H1 (cell line): Measurements from ENCODE around the gene GINS2. TPM values are rescaled to one million over a fixed set of nuclear protein-coding genes. Genes with fewer than 3 reads are reported as not detected.

Source experiments
- CHD1 ChIP-seq: IDR thresholded peaks from 2 replicates; pipeline ENCODE4 v1.6.1; 2012; ENCODE audit warnings: low read depth, low read length, improper control_type of control experiment
- JUN ChIP-seq: IDR thresholded peaks from 2 replicates; pipeline ENCODE4 v1.6.1; 2011; ENCODE audit warnings: low read depth, mild to moderate bottlenecking, improper control_type of control experiment, low read length
- NRF1 ChIP-seq: IDR thresholded peaks from 2 replicates; pipeline ENCODE4 v1.6.1; 2011; ENCODE audit warnings: mild to moderate bottlenecking, low read depth, low read length, improper control_type of control experiment
- SIN3A ChIP-seq, 2 experiments: IDR thresholded peaks in 1 of 2; conservative IDR thresholded peaks in 1 of 2; 2 replicates each; pipeline ENCODE4 v1.6.1; 2011 to 2012; ENCODE audit warnings: low read length in 2 of 2, improper control_type of control experiment in 1 of 2, low read depth in 1 of 2, mild to moderate bottlenecking in 1 of 2
- SIRT6 ChIP-seq: IDR thresholded peaks from one replicate; pipeline ENCODE4 v1.7.1; 2012; ENCODE audit warnings: low read length, inconsistent platforms
- polyA plus RNA-seq, 7 experiments: library from polyadenylated mRNA; depleted of rRNA in 3 of 7; stranded (reverse) in 5 of 7; unstranded in 2 of 7; fragments of >200 nt in 5 of 7; fragments of 200-250 nt in 2 of 7; gene quantifications; 1 replicate in 5 of 7; 2 replicates in 1 of 7; 4 replicates in 1 of 7; pipeline versions ENCODE4 v1.2.1 to v1.2.3, GENCODE V29; 2011 to 2013; ENCODE audit warnings: missing spikeins in 2 of 7, mixed read lengths in 2 of 7
- total RNA-seq: library from RNA; stranded (reverse); fragmentation: NEBNext Ultra II Directional; extraction: Animal tissue kit (Norgen Biotek cat#: 25700); gene quantifications from 2 replicates; pipeline ENCODE4 v1.2.1, GENCODE V29; 2021
- TF ChIP-seq, protein P1 (sequence below): fragments of 300-600 bp; sonication (generic); IDR thresholded peaks from 2 replicates; pipeline ENCODE4 v1.7.1; 2012; ENCODE audit warnings: low read length, moderate library complexity, mild to moderate bottlenecking, inconsistent platforms; ENCODE audit not compliant: insufficient replicate concordance

The GINS2 gene
- total and polyA plus RNA-seq, 2 of the 8 experiments (the other 6 are each of a cell fraction or from before 2014, with no cell fraction given), result 29.4 to 59.1 TPM

GRCh38 chr16:85704011-85704410 is 15.3 kb upstream of the GINS2 start (continued):
- TF ChIP-seq, protein P1, sequence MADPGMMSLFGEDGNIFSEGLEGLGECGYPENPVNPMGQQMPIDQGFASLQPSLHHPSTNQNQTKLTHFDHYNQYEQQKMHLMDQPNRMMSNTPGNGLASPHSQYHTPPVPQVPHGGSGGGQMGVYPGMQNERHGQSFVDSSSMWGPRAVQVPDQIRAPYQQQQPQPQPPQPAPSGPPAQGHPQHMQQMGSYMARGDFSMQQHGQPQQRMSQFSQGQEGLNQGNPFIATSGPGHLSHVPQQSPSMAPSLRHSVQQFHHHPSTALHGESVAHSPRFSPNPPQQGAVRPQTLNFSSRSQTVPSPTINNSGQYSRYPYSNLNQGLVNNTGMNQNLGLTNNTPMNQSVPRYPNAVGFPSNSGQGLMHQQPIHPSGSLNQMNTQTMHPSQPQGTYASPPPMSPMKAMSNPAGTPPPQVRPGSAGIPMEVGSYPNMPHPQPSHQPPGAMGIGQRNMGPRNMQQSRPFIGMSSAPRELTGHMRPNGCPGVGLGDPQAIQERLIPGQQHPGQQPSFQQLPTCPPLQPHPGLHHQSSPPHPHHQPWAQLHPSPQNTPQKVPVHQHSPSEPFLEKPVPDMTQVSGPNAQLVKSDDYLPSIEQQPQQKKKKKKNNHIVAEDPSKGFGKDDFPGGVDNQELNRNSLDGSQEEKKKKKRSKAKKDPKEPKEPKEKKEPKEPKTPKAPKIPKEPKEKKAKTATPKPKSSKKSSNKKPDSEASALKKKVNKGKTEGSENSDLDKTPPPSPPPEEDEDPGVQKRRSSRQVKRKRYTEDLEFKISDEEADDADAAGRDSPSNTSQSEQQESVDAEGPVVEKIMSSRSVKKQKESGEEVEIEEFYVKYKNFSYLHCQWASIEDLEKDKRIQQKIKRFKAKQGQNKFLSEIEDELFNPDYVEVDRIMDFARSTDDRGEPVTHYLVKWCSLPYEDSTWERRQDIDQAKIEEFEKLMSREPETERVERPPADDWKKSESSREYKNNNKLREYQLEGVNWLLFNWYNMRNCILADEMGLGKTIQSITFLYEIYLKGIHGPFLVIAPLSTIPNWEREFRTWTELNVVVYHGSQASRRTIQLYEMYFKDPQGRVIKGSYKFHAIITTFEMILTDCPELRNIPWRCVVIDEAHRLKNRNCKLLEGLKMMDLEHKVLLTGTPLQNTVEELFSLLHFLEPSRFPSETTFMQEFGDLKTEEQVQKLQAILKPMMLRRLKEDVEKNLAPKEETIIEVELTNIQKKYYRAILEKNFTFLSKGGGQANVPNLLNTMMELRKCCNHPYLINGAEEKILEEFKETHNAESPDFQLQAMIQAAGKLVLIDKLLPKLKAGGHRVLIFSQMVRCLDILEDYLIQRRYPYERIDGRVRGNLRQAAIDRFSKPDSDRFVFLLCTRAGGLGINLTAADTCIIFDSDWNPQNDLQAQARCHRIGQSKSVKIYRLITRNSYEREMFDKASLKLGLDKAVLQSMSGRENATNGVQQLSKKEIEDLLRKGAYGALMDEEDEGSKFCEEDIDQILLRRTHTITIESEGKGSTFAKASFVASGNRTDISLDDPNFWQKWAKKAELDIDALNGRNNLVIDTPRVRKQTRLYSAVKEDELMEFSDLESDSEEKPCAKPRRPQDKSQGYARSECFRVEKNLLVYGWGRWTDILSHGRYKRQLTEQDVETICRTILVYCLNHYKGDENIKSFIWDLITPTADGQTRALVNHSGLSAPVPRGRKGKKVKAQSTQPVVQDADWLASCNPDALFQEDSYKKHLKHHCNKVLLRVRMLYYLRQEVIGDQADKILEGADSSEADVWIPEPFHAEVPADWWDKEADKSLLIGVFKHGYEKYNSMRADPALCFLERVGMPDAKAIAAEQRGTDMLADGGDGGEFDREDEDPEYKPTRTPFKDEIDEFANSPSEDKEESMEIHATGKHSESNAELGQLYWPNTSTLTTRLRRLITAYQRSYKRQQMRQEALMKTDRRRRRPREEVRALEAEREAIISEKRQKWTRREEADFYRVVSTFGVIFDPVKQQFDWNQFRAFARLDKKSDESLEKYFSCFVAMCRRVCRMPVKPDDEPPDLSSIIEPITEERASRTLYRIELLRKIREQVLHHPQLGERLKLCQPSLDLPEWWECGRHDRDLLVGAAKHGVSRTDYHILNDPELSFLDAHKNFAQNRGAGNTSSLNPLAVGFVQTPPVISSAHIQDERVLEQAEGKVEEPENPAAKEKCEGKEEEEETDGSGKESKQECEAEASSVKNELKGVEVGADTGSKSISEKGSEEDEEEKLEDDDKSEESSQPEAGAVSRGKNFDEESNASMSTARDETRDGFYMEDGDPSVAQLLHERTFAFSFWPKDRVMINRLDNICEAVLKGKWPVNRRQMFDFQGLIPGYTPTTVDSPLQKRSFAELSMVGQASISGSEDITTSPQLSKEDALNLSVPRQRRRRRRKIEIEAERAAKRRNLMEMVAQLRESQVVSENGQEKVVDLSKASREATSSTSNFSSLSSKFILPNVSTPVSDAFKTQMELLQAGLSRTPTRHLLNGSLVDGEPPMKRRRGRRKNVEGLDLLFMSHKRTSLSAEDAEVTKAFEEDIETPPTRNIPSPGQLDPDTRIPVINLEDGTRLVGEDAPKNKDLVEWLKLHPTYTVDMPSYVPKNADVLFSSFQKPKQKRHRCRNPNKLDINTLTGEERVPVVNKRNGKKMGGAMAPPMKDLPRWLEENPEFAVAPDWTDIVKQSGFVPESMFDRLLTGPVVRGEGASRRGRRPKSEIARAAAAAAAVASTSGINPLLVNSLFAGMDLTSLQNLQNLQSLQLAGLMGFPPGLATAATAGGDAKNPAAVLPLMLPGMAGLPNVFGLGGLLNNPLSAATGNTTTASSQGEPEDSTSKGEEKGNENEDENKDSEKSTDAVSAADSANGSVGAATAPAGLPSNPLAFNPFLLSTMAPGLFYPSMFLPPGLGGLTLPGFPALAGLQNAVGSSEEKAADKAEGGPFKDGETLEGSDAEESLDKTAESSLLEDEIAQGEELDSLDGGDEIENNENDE, result no peak
- TF ChIP-seq NRF1 (no peak), SIRT6 (no peak), JUN (no peak), SIN3A (conservative IDR thresholded peaks at IDR 0.05 in 1 of 2, IDR thresholded peaks at IDR 0.05 in 1 of 2; ENCODE audit: low read depth in 1 of 2, low read length in 2 of 2) (no peak), CHD1 (no peak)
